Activated naive CD8-positive, alpha-beta T cell treated with anti-CD3 and anti-CD28 coated beads, Interleukin-2, amount 10 ng/mL, durations not matched to agents 7 days and 5 days (primary cell): Measurements from ENCODE around the gene WFDC11. TPM values are rescaled to one million over a fixed set of nuclear protein-coding genes. Genes with fewer than 3 reads are reported as not detected.

Experiments used
- ATAC-seq: fragments of 150-1000 bp; cut with Tn5 transposase; one replicate; pipeline ENCODE4 v1.10.0; 2021; ENCODE audit warnings: low read depth, moderate library complexity
- POLR2A ChIA-PET: fragments of 350-600 bp; sonication (Branson Sonifier 250); formaldehyde crosslinking; loops from one replicate; lab custom pipeline; 2021; ENCODE audit warnings: antibody characterized with exemption; lab: Charles Lee
- DNase-seq: peaks from one replicate; pipeline ENCODE4 v3.0.0; 2021
- H3K27ac Mint-ChIP-seq: one replicate; pipeline ENCODE4 v1.8.0; 2022; ENCODE audit warnings: mild to moderate bottlenecking, mixed read lengths
- H3K27me3 Mint-ChIP-seq: one replicate; pipeline ENCODE4 v1.8.0; 2022; ENCODE audit warnings: mild to moderate bottlenecking, moderate library complexity, mixed read lengths
- H3K36me3 Mint-ChIP-seq: one replicate; pipeline ENCODE4 v1.8.0; 2021; ENCODE audit warnings: mild to moderate bottlenecking, mixed read lengths
- H3K4me1 Mint-ChIP-seq: one replicate; pipeline ENCODE4 v1.8.0; 2021; ENCODE audit warnings: mixed read lengths
- H3K4me3 Mint-ChIP-seq: one replicate; pipeline ENCODE4 v1.8.0; 2022; ENCODE audit warnings: mild to moderate bottlenecking, moderate library complexity, mixed read lengths
- H3K9me3 Mint-ChIP-seq: one replicate; pipeline ENCODE4 v1.8.0; 2021; ENCODE audit warnings: mixed read lengths
- microRNA-seq: library from miRNA; unstranded; fragments of <30 nt; microRNA quantifications from one replicate; pipeline ENCODE4 v1.2.0, GENCODE V29; 2022
- total RNA-seq, 2 experiments: library from RNA; stranded (reverse); gene quantifications; one replicate each; pipeline ENCODE4 v1.2.3, GENCODE V29; 2021

The WFDC11 gene
- total RNA-seq, 2 experiments from 2014 or later = not detected

- DNase-seq (no peak), ATAC-seq (no peak)
- no peak overlapping the region for H3K27ac Mint-ChIP-seq
- no peaks in the 10 kb centered on the region for H3K4me1 Mint-ChIP-seq
- POLR2A ChIA-PET = no interaction called here
- H3K4me3 Mint-ChIP-seq = no peak overlapping the region
- no peaks in the 10 kb centered on the region for H3K36me3 Mint-ChIP-seq
- peaks cover 14% of the 10 kb centered on the region for H3K9me3 Mint-ChIP-seq
- H3K27me3 Mint-ChIP-seq = peaks cover 10% of the 10 kb centered on the region
Observed at GRCh38 chr20:45607810-45608209, 62.2 kb downstream of the WFDC11 start.

Small RNA genes within 50 kb of the gene (microRNA-seq; reads per million reads assigned to microRNA genes)
- not detected for gene MIR3617

Other genes with a start within 250 kb of the WFDC11 start
- gene WFDC2, start 200.5 kb downstream of the WFDC11 start, total RNA-seq = not detected
- not detected for gene SPINT3, start 154.6 kb downstream of the WFDC11 start, total RNA-seq
- not detected for gene WFDC6, start 130.8 kb downstream of the WFDC11 start, total RNA-seq
- not detected for gene EPPIN, start 122.8 kb downstream of the WFDC11 start, total RNA-seq
- not detected for gene WFDC8, start 91.0 kb downstream of the WFDC11 start, total RNA-seq
- gene WFDC10A, start 40.5 kb downstream of the WFDC11 start, total RNA-seq = not detected
- gene WFDC9, start 39.0 kb downstream of the WFDC11 start, total RNA-seq = not detected
- not detected for gene WFDC13, start 31.8 kb upstream of the WFDC11 start, total RNA-seq
- gene WFDC10B, start 34.8 kb upstream of the WFDC11 start, total RNA-seq = not detected
- not detected for gene SPINT4, start 52.1 kb upstream of the WFDC11 start, total RNA-seq
- gene WFDC3, start 121.6 kb upstream of the WFDC11 start, total RNA-seq = not detected
- gene DNTTIP1, start 121.7 kb upstream of the WFDC11 start, total RNA-seq = 10 to 100 TPM; 29.0 to 30.9 TPM
- gene UBE2C, start 142.4 kb upstream of the WFDC11 start, total RNA-seq = 100 to 1,000 TPM; 153 to 154 TPM
- not detected for gene TNNC2, start 157.1 kb upstream of the WFDC11 start, total RNA-seq
- 1 to 10 TPM; 2.0 to 2.5 TPM for gene SNX21, start 163.6 kb upstream of the WFDC11 start, total RNA-seq
- gene ACOT8, start 187.2 kb upstream of the WFDC11 start, total RNA-seq = 10 to 100 TPM; 35.4 to 38.6 TPM
- gene ZSWIM3, start 187.4 kb upstream of the WFDC11 start, total RNA-seq = 1 to 10 TPM; 5.3 to 5.7 TPM
- 10 to 100 TPM; 12.2 to 13.0 TPM for gene ZSWIM1, start 211.0 kb upstream of the WFDC11 start, total RNA-seq
- 1 to 10 TPM; 1.7 to 2.0 TPM for gene SPATA25, start 217.4 kb upstream of the WFDC11 start, total RNA-seq
- 1 to 10 TPM; 3.9 to 5.3 TPM for gene NEURL2, start 221.0 kb upstream of the WFDC11 start, total RNA-seq
- gene CTSA, start 221.1 kb upstream of the WFDC11 start, total RNA-seq = 10 to 100 TPM; 76.9 to 83.4 TPM
- 1 to 10 TPM; 2.2 to 2.9 TPM for gene PLTP, start 241.9 kb upstream of the WFDC11 start, total RNA-seq